ENCODE results near the gene PLA2G6. TPM values are rescaled to one million over a fixed set of nuclear protein-coding genes. Genes with fewer than 3 reads are reported as not detected.

PLA2G6 gene
- total and polyA plus RNA-seq, 2 of the 8 experiments (the other 6 are each of a cell fraction or from before 2014, with no cell fraction given): 13.2 to 21.0 TPM

GRCh38 chr22:38189104-38189503 is 7.5 kb upstream of the PLA2G6 start:
- FAIRE-seq (no peak), DNase-seq (ENCODE audit: low read depth in 1 of 2, low spot score in 2 of 2) (no peak)
- Histone ChIP-seq H4K20me1 (replicated peaks in 1 of 2; ENCODE audit: control insufficient read depth in 1 of 2, insufficient read depth in 2 of 2, low read length in 2 of 2) (no peaks in the 10 kb centered on the region), H2BK12ac (ENCODE audit: low read depth, low read length) (no peak overlapping the region), H3K27me3 (replicated peaks in 1 of 4; ENCODE audit: control insufficient read depth in 3 of 4, extremely low read depth in 1 of 4, insufficient read depth in 3 of 4, low read length in 3 of 4) (no peaks in the 10 kb centered on the region; a peak in 3 of 7 replicates), H3K27ac (ENCODE audit: low read depth, low read length) (no peak overlapping the region), H2BK120ac (replicated peaks; ENCODE audit: low read depth, low read length) (no peak overlapping the region), H3K36me3 (ENCODE audit: control insufficient read depth in 2 of 4, insufficient read depth in 4 of 4, low read length in 3 of 4) (no peaks in the 10 kb centered on the region), H3K4me3 (ENCODE audit: extremely low read depth in 1 of 4, insufficient read depth in 2 of 4, low read depth in 3 of 4, low read length in 4 of 4) (no peak overlapping the region), H2AK5ac (ENCODE audit: low read depth, low read length) (no peak overlapping the region), H2BK5ac (ENCODE audit: low read depth, low read length) (no peak overlapping the region), H3K18ac (ENCODE audit: extremely low read depth, low read length) (no peak overlapping the region), H3K9ac (replicated peaks in 1 of 4; ENCODE audit: extremely low read depth in 1 of 4, low read depth in 3 of 4, low read length in 3 of 4) (no peak overlapping the region), H4K5ac (ENCODE audit: insufficient read length, low read depth, low read length) (no peak overlapping the region), H3K4me2 (ENCODE audit: insufficient read depth in 1 of 2, low read depth in 2 of 2, low read length in 2 of 2) (no peak overlapping the region), H3K14ac (ENCODE audit: insufficient read length) (no peak overlapping the region), H3K4me1 (replicated peaks in 1 of 4; ENCODE audit: control insufficient read depth in 3 of 4, insufficient read depth in 4 of 4, low read length in 3 of 4) (peaks cover 0 to 6% (median under 1%) of the 10 kb centered on the region in 4 experiments; a peak in 3 of 7 replicates), H3K56ac (replicated peaks; ENCODE audit: insufficient read length, low read depth, low read length) (no peak overlapping the region), H3K23ac (ENCODE audit: insufficient read length) (no peak overlapping the region), H2BK20ac (ENCODE audit: low read length) (no peak overlapping the region), H3K79me2 (ENCODE audit: control insufficient read depth in 1 of 2, insufficient read depth in 2 of 2, low read length in 2 of 2) (no peaks in the 10 kb centered on the region), H3K4ac (replicated peaks; ENCODE audit: insufficient read length, low read depth, low read length) (no peak overlapping the region), H3K79me1 (ENCODE audit: low read depth, low read length) (no peaks in the 10 kb centered on the region), H3K9me3 (ENCODE audit: insufficient read depth in 2 of 2, low read depth in 1 of 2, low read length in 1 of 2) (no peaks in the 10 kb centered on the region), H2AFZ (ENCODE audit: low read length) (no peak overlapping the region), H2BK15ac (ENCODE audit: low read length) (no peak overlapping the region), H4K91ac (replicated peaks; ENCODE audit: insufficient read length, low read length) (no peak overlapping the region), H3K23me2 (ENCODE audit: low read depth, low read length) (peaks cover 3% of the 10 kb centered on the region; the same call in 1 of the 2 replicates), H4K8ac (ENCODE audit: extremely low read depth, insufficient read depth, low read length) (no peak overlapping the region)
- CTCF ChIA-PET (ENCODE audit: partially characterized antibody): no interaction called here
- POLR2A ChIA-PET (ENCODE audit: partially characterized antibody): interaction anchor here (1.2 to 1.3 kb wide), 2 partner anchors 14 to 96 kb away, joined by 3 read pairs; no protein-coding TSS in a partner anchor
- WGBS, 2 experiments (ENCODE audit: extremely low coverage in 1 of 2, insufficient coverage in 1 of 2, insufficient read length in 1 of 2, insufficient replicate concordance in 2 of 2, low coverage in 1 of 2, low lambda C conversion rate in 2 of 2, missing lambda C conversion rate in 1 of 2): 78 to 100% methylated on average over 1 to 2 of the region's 3 CpGs
- no peak for TF ChIP-seq POU5F1 (IDR thresholded peaks at IDR 0.05; ENCODE audit: low read depth, low read length)
- no peak for TF ChIP-seq MAFK (IDR thresholded peaks at IDR 0.05; ENCODE audit: low read depth, low read length)
- no peak for TF ChIP-seq TCF12 (IDR thresholded peaks at IDR 0.05; ENCODE audit: low read depth, low read length)
- no peak for TF ChIP-seq CBX8 (IDR thresholded peaks at IDR 0.05; ENCODE audit: borderline replicate concordance, low read depth, low read length)
- no peak for TF ChIP-seq CBX5 (IDR thresholded peaks at IDR 0.05; ENCODE audit: low read depth, low read length)
- no peak for TF ChIP-seq POLR2AphosphoS5 (IDR thresholded peaks at IDR 0.05; ENCODE audit: low read depth, low read length)
- no peak for TF ChIP-seq SP2 (IDR thresholded peaks at IDR 0.05; ENCODE audit: low read length)
- TF ChIP-seq TAF7 (optimal IDR thresholded peaks at IDR 0.05; ENCODE audit: borderline replicate concordance, low read depth, low read length): no peak
- TF ChIP-seq CHD2 (IDR thresholded peaks at IDR 0.05; ENCODE audit: low read length): no peak
- no peak for TF ChIP-seq SP4 (IDR thresholded peaks at IDR 0.05; ENCODE audit: low read length)
- TF ChIP-seq EGR1 (IDR thresholded peaks at IDR 0.05; ENCODE audit: borderline replicate concordance, low read depth, low read length): no peak
- TF ChIP-seq CTBP2 (IDR thresholded peaks at IDR 0.05; ENCODE audit: borderline replicate concordance, insufficient read depth, insufficient read length, low read length): no peak
- TF ChIP-seq CREB1 (IDR thresholded peaks at IDR 0.05): no peak
- no peak for TF ChIP-seq SIX5 (IDR thresholded peaks at IDR 0.05; ENCODE audit: low read depth, low read length)
- no peak for TF ChIP-seq ATF2 (IDR thresholded peaks at IDR 0.05; ENCODE audit: low read length)
